Measurements from ENCODE around the gene SIGMAR1.

SIGMAR1 gene

GRCh38 chr9:34628656-34629490 lies 8.7 kb downstream of the SIGMAR1 start, which contains the start of gene ARID3C:
Gene ARID3C, minus strand, starts transcription at chr9:34629066. Its CDS starts 1,052 bp downstream, at chr9:34628014.
- Histone ChIP-seq H3K36me3 (ENCODE audit: low read depth) (no peaks in the 10 kb centered on the region), H3K27me3 (ENCODE audit: insufficient read depth, poor library complexity, severe bottlenecking) (peaks cover 53% of the 10 kb centered on the region), H3K4me1 (ENCODE audit: insufficient read depth, poor library complexity, severe bottlenecking) (peaks cover 2% of the 10 kb centered on the region), H3K27ac (ENCODE audit: poor library complexity, severe bottlenecking) (no peak within 1 kb of the TSS), H3K9me3 (ENCODE audit: severe bottlenecking) (no peaks in the 10 kb centered on the region), H3K4me3 (ENCODE audit: severe bottlenecking) (peak within 1 kb of the TSS; percentile 20)
- TF ChIP-seq CTCF (IDR thresholded peaks at IDR 0.05; ENCODE audit: poor library complexity, severe bottlenecking): no peak
- DNase-seq (ENCODE audit: low spot score): no peak
- peak; percentile 79 for ATAC-seq (ENCODE audit: low read depth)

- Histone ChIP-seq H3K27ac (ENCODE audit: poor library complexity, severe bottlenecking) (no peak overlapping the region), H3K36me3 (ENCODE audit: low read depth) (no peaks in the 10 kb centered on the region), H3K4me1 (ENCODE audit: insufficient read depth, poor library complexity, severe bottlenecking) (peaks cover 2% of the 10 kb centered on the region), H3K27me3 (ENCODE audit: insufficient read depth, poor library complexity, severe bottlenecking) (peaks cover 54% of the 10 kb centered on the region), H3K9me3 (ENCODE audit: severe bottlenecking) (no peaks in the 10 kb centered on the region), H3K4me3 (ENCODE audit: severe bottlenecking) (peak overlapping the region; percentile 20)
- no peak for DNase-seq (ENCODE audit: low spot score)
- ATAC-seq (ENCODE audit: low read depth): no peak
- TF ChIP-seq CTCF (IDR thresholded peaks at IDR 0.05; ENCODE audit: poor library complexity, severe bottlenecking): no peak
Observed at GRCh38 chr9:34627716-34628655, 9.6 kb downstream of the SIGMAR1 start.

- no peak for ATAC-seq (ENCODE audit: low read depth)
- H3K36me3 ChIP-seq (ENCODE audit: low read depth): no peaks in the 10 kb centered on the region
- H3K27me3 ChIP-seq (ENCODE audit: insufficient read depth, poor library complexity, severe bottlenecking): peaks cover 51% of the 10 kb centered on the region
- no peak overlapping the region for H3K27ac ChIP-seq (ENCODE audit: poor library complexity, severe bottlenecking)
- H3K4me1 ChIP-seq (ENCODE audit: insufficient read depth, poor library complexity, severe bottlenecking): peaks cover 2% of the 10 kb centered on the region
- no peaks in the 10 kb centered on the region for H3K9me3 ChIP-seq (ENCODE audit: severe bottlenecking)
- no peak for DNase-seq (ENCODE audit: low spot score)
- no peak for TF ChIP-seq CTCF (IDR thresholded peaks at IDR 0.05; ENCODE audit: poor library complexity, severe bottlenecking)
- no peak overlapping the region for H3K4me3 ChIP-seq (ENCODE audit: severe bottlenecking)
Observed at GRCh38 chr9:34625186-34625486, 12.5 kb downstream of the SIGMAR1 start.

GRCh38 chr9:34624475-34625185 lies 13.0 kb downstream of the SIGMAR1 start:
- DNase-seq (ENCODE audit: low spot score) (no peak), ATAC-seq (ENCODE audit: low read depth) (no peak)
- Histone ChIP-seq H3K4me1 (ENCODE audit: insufficient read depth, poor library complexity, severe bottlenecking) (peaks cover 2% of the 10 kb centered on the region), H3K4me3 (ENCODE audit: severe bottlenecking) (no peak overlapping the region), H3K9me3 (ENCODE audit: severe bottlenecking) (no peaks in the 10 kb centered on the region), H3K27ac (ENCODE audit: poor library complexity, severe bottlenecking) (no peak overlapping the region), H3K36me3 (ENCODE audit: low read depth) (no peaks in the 10 kb centered on the region), H3K27me3 (ENCODE audit: insufficient read depth, poor library complexity, severe bottlenecking) (peaks cover 46% of the 10 kb centered on the region)
- no peak for TF ChIP-seq CTCF (IDR thresholded peaks at IDR 0.05; ENCODE audit: poor library complexity, severe bottlenecking)

Measured in RWPE2 (cell line).